GM12864 (cell line): ENCODE data around the gene TMTC4.
A peak's percentile ranks its signal among the peaks of the same experiment; 100 is the strongest.
"Not testable (repeated sequence)": the region's sequence is repeated elsewhere in the genome, so short reads cannot be mapped to it uniquely, and the experiment has no call there.

Experiments
- DNase-seq: peaks from one replicate; pipeline ENCODE4 v3.0.0-alpha.2; 2011; ENCODE audit warnings: low read depth
- H3K4me3 ChIP-seq: 2 replicates; pipeline ENCODE4 v1.5.1; 2011; ENCODE audit warnings: mild to moderate bottlenecking, low read depth, low read length, control low read depth
- CTCF ChIP-seq: IDR thresholded peaks from 2 replicates; pipeline ENCODE4 v1.5.1; 2011; ENCODE audit warnings: low read depth, mild to moderate bottlenecking, moderate library complexity, low read length, control low read depth, inconsistent platforms; ENCODE audit errors: missing control alignments

TMTC4 gene

GRCh38 chr13:100695509-100695773 is 20.8 kb upstream of the TMTC4 start:
- no peak for DNase-seq
- no peak overlapping the region for H3K4me3 ChIP-seq
- TF ChIP-seq CTCF: no peak

- TF ChIP-seq CTCF: peak; percentile 49
- no peak overlapping the region for H3K4me3 ChIP-seq
- DNase-seq: no peak
These were observed 20.3 kb upstream of the TMTC4 start for GRCh38 chr13:100694722-100695508.

- no peak for DNase-seq
- H3K4me3 ChIP-seq: no peak overlapping the region
- TF ChIP-seq CTCF: no peak
These were observed 14.6 kb upstream of the TMTC4 start for GRCh38 chr13:100689191-100689590.

- no peak for TF ChIP-seq CTCF
- H3K4me3 ChIP-seq: no peak overlapping the region
- no peak for DNase-seq
These were observed 5.5 kb upstream of the TMTC4 start for GRCh38 chr13:100680131-100680530.

GRCh38 chr13:100677128-100677527 is 2.5 kb upstream of the TMTC4 start:
- not testable (repeated sequence) for H3K4me3 ChIP-seq, DNase-seq

GRCh38 chr13:100675661-100676129 is 1.1 kb upstream of the TMTC4 start:
- DNase-seq: no peak
- peak overlapping the region; percentile 69 for H3K4me3 ChIP-seq
- no peak for TF ChIP-seq CTCF

- H3K4me3 ChIP-seq: peak overlapping the region; percentile 69
- DNase-seq: peak; percentile 88
- peak; percentile 35 for TF ChIP-seq CTCF
These were observed 471 bp upstream of the TMTC4 start for GRCh38 chr13:100674872-100675660.
